GM18867 (cell line): ENCODE data around the gene FAM149B1.
"Not testable (repeated sequence)": the region's sequence is repeated elsewhere in the genome, so short reads cannot be mapped to it uniquely, and the experiment has no call there.

Source experiments
- ATAC-seq: cut with Tn5 transposase; IDR thresholded peaks from one replicate; pipeline ENCODE4 v1.9.1; 2021; ENCODE audit warnings: mild to moderate bottlenecking, moderate library complexity; ENCODE audit not compliant: unreplicated experiment

Gene FAM149B1

DNA sequence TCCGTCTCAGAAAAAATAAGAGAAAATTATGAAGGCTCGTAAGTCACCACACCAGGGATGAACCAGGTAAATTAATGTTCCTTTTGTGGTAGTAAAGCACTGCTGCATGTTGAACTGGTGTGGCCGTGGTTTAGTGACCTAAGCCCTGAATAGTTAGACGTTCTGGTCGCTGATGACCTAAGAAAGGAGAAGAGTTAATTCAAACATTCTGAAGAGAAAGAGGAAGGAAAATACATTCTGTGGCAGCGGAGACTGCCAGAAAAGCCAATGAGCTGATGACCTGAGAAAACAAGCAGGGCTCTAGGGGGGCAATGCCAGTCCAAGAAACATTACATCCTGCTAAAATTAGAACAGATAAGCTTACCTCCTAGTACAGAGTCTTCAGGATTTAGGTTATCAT lies 61.6 kb downstream of the FAM149B1 start:
- ATAC-seq = no peak

GRCh38 chr10:73232887-73233286 lies 65.0 kb downstream of the FAM149B1 start:
- ATAC-seq = no peak

DNA sequence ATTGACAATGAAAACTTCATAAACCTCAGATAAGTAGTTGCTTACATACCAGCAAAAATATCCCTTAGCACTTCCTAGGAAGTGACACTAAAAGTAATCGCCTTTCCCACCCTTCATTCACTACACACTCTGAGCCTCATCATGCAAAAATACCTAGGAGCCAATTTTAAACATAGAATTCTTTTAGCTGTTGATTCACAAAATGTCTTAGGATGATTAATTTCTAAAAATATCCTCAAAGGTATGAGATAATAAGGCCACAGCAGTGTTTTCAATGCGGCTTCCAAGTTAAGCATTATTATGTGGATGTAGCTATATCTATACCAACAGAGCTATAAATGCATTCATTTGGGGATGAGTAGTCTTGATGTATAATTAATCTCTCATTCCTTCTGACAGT lies 66.0 kb downstream of the FAM149B1 start:
- no peak for ATAC-seq

DNA sequence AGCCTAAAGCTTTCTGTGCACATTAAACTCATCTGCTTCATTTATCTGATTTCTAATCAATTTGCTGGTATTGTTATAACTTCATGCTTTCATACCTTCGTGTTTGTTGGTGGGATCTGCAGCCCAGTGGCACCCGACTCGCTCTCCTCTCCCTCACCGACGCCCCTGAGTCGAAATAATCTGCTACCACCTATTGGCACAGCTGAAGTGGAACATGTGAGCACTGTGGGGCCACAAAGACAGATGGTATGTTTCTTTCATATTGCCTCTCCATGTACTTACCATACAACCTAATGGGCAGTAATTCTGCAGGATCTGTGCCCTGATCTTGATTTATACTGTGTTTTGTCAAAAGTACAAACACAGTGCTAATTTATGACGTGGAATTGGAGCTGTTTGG lies 66.8 kb downstream of the FAM149B1 start:
- no peak for ATAC-seq

DNA sequence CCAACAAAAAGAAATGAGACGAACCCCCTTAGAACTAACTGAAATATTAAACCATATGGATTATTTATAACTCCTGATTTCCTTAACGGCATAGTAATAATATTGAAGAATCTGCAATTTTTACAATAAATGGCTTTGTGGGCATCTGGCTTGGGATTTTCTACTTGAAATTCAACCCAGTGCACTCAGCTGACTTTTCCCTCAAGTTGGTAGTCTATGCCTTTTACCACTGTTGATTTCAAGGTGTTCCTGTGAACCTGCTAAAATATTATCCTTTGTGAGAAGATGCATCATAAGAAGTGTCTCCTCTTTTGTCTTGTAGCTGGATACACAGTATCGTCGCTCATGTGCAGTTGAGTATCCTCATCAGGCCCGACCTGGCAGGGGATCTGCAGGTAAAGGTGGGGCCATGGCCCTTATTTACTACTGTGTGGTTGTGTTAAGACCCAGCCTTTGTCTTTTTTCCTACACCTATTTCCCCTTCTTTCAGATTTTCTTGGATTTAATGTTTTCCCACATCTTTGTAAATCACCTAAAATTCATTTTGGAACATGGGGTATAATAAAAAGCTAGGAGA lies 71.2 kb downstream of the FAM149B1 start:
- ATAC-seq = no peak

- ATAC-seq = no peak
Measured at GRCh38 chr10:73239908-73240307, 72.0 kb downstream of the FAM149B1 start.

GRCh38 chr10:73244866-73245477 lies 77.1 kb downstream of the FAM149B1 start:
- no peak for ATAC-seq

GRCh38 chr10:73246322-73246645 lies 78.4 kb downstream of the FAM149B1 start:
- ATAC-seq = no peak

GRCh38 chr10:73246646-73247508 lies 79.0 kb downstream of the FAM149B1 start, which contains the start of gene DNAJC9:
Gene DNAJC9, minus strand, starts transcription at chr10:73247255. Its CDS starts 66 bp downstream, at chr10:73247189.
- ATAC-seq = peak; percentile 75

DNA sequence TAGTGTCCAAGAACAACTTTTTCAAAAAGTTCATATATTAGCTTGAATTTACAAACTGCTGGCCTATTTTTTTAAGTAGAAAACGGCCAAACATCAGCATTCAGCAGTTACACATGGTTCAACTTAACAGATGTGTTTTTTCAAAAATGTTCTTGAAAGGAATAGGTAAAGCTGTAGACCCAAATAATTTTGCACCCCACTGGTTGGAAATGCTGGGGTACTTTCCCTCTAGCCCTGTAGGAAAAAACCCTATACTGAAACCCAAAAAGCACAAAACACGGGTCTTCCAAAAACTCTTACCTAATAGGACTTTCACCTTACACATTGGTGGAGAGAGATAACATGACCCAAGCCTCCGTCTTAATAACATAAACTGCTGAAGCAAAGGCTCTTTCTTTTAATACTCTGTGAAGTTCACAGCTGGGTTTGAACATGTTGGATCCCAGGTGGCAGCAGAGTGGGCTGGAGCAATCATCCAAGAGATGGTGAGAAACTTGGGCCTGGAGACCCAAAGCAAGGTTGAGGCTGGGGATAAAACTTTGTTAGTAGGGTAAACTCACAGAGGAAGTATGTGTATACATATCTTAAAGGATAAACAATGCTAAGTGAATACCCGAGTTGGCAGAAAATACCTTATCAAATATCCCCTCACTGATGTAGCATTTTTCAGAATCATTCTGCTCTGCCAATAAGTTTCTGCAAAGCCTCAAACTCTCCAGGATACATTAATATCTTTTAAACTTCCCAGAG lies 79.8 kb downstream of the FAM149B1 start:
- no peak for ATAC-seq

- no peak for ATAC-seq
Measured at GRCh38 chr10:73248259-73248724, 80.4 kb downstream of the FAM149B1 start.

- no peak for ATAC-seq
Measured at GRCh38 chr10:73251683-73252444, 83.9 kb downstream of the FAM149B1 start.

GRCh38 chr10:73252445-73253224 lies 84.7 kb downstream of the FAM149B1 start, which contains the start of gene MRPS16:
Gene MRPS16, minus strand, starts transcription at chr10:73252644. Its CDS starts 162 bp downstream, at chr10:73252482.
- peak; percentile 83 for ATAC-seq

GRCh38 chr10:73253225-73253555 lies 85.3 kb downstream of the FAM149B1 start:
- ATAC-seq = no peak

DNA sequence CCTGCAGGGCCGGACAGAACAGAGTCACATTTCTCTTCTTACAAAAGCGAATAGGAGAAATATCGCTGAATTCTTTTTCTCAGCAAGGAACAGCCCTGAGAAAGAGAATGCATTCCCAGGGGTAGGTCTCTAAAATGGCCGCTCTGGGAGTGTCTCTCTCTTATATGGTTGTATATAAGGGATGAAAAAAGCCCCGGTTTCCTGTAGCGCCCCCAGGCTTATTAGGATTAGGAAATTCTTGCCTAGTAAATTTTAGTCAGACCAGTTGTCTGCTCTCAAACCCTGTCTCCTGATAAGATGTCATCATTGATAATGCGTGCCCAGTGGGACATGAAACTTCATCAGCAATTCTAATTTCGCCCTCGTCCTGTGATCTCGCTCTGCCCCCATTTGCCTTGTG lies 90.7 kb downstream of the FAM149B1 start:
- not testable (repeated sequence) for ATAC-seq

GRCh38 chr10:73261362-73261995 lies 93.6 kb downstream of the FAM149B1 start:
- no peak for ATAC-seq

- no peak for ATAC-seq
Measured at GRCh38 chr10:73262105-73262730, 94.3 kb downstream of the FAM149B1 start.

DNA sequence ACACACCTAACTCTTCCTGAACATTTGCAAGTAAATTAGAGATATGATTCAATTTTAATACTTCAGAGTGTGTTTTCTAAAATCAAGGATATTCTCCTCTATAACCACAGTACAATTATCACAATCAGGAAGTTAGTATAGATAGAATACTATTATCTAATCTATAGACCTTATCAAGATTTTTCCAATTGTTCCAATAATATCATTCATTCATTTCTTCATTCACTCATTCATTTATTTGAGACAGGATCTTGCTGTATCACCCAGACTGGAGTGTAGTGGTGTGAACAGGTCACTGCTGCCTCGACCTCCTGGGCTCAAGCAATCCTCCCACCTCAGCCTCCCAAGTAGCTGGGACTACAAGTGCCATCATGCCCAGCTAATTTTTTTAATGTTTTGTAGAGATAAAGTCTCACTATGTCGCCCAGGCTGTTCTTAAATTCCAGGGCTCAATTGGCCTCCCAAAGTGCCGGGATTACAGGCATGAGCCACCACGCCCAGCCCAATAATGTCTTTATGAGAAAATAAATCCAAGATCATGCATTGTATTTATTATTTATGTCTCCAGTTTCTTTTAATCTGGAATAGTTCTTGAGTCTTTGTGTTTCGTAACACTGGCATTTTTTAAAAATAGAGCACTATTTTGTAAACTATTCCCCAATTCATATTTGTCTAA lies 95.1 kb downstream of the FAM149B1 start:
- ATAC-seq = no peak
